Measurements from ENCODE around the gene APEH. TPM values are rescaled to one million over a fixed set of nuclear protein-coding genes. Genes with fewer than 3 reads are reported as not detected.

Gene APEH
- total and polyA plus RNA-seq, 2 of the 13 experiments (the other 11 are each of a cell fraction or from before 2014, with no cell fraction given) = 116 to 130 TPM

DNA sequence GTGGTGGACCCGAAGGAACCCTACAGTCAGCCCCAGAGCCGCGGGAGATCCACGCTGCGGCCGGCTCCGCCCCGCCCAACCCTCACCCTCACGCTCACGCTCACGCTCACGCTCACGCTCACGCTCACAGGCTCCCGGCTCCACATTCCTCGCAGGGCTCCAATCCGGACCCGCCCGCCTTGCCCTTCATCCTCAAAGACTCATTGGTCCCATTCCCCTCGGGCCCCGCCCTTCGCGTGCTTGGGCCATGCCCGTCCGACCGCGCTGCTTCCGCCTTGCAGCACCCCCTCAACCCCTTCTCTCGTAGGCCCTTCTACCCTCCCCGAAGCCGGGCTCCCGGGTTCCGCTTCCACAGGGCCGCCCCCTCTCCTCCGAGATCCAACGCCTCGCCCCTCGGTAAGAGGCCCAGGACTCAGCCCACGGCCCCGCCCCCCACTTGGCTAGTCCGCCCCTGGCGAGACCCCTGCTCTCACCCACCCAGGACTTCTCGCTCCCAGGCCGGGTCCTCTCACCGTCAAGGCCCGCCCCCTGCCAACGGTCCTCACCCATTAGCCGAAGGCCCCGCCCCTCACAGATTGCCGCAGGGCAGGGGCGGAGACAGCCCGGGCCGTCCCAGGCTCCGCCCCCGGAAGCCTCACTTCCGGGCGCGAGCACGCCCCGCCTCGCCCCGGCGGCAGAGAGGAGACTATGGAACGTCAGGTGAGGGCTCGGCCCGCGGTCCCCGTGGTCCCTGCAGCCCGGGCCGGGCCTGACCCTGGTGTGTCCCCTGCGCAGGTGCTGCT, at the start of gene APEH (continued):
- TF ChIP-seq, protein P1, sequence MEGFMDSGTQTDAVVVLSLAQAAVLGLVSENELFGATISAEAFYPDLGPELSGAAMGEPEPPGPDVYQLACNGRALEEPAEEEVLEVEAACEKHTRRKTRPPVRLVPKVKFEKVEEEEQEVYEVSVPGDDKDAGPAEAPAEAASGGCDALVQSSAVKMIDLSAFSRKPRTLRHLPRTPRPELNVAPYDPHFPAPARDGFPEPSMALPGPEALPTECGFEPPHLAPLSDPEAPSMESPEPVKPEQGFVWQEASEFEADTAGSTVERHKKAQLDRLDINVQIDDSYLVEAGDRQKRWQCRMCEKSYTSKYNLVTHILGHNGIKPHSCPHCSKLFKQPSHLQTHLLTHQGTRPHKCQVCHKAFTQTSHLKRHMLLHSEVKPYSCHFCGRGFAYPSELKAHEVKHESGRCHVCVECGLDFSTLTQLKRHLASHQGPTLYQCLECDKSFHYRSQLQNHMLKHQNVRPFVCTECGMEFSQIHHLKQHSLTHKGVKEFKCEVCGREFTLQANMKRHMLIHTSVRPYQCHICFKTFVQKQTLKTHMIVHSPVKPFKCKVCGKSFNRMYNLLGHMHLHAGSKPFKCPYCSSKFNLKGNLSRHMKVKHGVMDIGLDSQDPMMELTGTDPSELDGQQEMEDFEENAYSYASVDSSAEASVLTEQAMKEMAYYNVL (CRISPR knock-in tag; IDR thresholded peaks at IDR 0.05; ENCODE audit: borderline replicate concordance) = no peak
- TF ChIP-seq ISX (CRISPR knock-in tag; conservative IDR thresholded peaks at IDR 0.05) = no peak
- peak; percentile 74; the same call in 1 of the 2 replicates for TF ChIP-seq ZNF619 (CRISPR knock-in tag; IDR thresholded peaks at IDR 0.05)
- TF ChIP-seq ZNF282 (IDR thresholded peaks at IDR 0.05; ENCODE audit: partially characterized antibody) = no peak
- 0 out of 2 replicates have a peak, but pooled peaks have one; percentile 19 for TF ChIP-seq ARNTL (CRISPR knock-in tag; IDR thresholded peaks at IDR 0.05)
- no peak; the same call in none of the 2 replicates for TF ChIP-seq HDAC2 (CRISPR knock-in tag; IDR thresholded peaks at IDR 0.05)
- no peak for TF ChIP-seq ONECUT2 (CRISPR knock-in tag; IDR thresholded peaks at IDR 0.05)
- TF ChIP-seq U2AF2 (IDR thresholded peaks at IDR 0.05; ENCODE audit: low read depth, low read length) = no peak
- peak; percentile 25; the same call in 1 of the 2 replicates for TF ChIP-seq KMT2B (CRISPR knock-in tag; IDR thresholded peaks at IDR 0.05)
- TF ChIP-seq, protein P2, sequence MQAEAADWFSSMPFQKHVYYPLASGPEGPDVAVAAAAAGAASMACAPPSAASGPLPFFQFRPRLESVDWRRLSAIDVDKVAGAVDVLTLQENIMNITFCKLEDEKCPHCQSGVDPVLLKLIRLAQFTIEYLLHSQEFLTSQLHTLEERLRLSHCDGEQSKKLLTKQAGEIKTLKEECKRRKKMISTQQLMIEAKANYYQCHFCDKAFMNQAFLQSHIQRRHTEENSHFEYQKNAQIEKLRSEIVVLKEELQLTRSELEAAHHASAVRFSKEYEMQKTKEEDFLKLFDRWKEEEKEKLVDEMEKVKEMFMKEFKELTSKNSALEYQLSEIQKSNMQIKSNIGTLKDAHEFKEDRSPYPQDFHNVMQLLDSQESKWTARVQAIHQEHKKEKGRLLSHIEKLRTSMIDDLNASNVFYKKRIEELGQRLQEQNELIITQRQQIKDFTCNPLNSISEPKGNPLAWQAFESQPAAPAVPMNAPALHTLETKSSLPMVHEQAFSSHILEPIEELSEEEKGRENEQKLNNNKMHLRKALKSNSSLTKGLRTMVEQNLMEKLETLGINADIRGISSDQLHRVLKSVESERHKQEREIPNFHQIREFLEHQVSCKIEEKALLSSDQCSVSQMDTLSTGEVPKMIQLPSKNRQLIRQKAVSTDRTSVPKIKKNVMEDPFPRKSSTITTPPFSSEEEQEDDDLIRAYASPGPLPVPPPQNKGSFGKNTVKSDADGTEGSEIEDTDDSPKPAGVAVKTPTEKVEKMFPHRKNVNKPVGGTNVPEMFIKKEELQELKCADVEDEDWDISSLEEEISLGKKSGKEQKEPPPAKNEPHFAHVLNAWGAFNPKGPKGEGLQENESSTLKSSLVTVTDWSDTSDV (CRISPR knock-in tag; IDR thresholded peaks at IDR 0.05) = no peak; the same call in 1 of the 2 replicates
- TF ChIP-seq, protein P3, sequence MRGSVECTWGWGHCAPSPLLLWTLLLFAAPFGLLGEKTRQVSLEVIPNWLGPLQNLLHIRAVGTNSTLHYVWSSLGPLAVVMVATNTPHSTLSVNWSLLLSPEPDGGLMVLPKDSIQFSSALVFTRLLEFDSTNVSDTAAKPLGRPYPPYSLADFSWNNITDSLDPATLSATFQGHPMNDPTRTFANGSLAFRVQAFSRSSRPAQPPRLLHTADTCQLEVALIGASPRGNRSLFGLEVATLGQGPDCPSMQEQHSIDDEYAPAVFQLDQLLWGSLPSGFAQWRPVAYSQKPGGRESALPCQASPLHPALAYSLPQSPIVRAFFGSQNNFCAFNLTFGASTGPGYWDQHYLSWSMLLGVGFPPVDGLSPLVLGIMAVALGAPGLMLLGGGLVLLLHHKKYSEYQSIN (CRISPR knock-in tag; IDR thresholded peaks at IDR 0.05; ENCODE audit: borderline replicate concordance) = no peak
- TF ChIP-seq CCDC6 (CRISPR knock-in tag; IDR thresholded peaks at IDR 0.05) = peak; percentile 89
- peak; percentile 62 for TF ChIP-seq POLR2AphosphoS5 (IDR thresholded peaks at IDR 0.05; ENCODE audit: low read depth, low read length)
- TF ChIP-seq, protein P4, sequence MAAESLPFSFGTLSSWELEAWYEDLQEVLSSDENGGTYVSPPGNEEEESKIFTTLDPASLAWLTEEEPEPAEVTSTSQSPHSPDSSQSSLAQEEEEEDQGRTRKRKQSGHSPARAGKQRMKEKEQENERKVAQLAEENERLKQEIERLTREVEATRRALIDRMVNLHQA (CRISPR knock-in tag; IDR thresholded peaks at IDR 0.05) = no peak
- TF ChIP-seq, protein P5, sequence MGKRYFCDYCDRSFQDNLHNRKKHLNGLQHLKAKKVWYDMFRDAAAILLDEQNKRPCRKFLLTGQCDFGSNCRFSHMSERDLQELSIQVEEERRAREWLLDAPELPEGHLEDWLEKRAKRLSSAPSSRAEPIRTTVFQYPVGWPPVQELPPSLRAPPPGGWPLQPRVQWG (CRISPR knock-in tag; IDR thresholded peaks at IDR 0.05; ENCODE audit: borderline replicate concordance, low read depth) = no peak
- TF ChIP-seq POLR2G (IDR thresholded peaks at IDR 0.05; ENCODE audit: low read depth, low read length) = peak; percentile 54
- TF ChIP-seq, protein P6, sequence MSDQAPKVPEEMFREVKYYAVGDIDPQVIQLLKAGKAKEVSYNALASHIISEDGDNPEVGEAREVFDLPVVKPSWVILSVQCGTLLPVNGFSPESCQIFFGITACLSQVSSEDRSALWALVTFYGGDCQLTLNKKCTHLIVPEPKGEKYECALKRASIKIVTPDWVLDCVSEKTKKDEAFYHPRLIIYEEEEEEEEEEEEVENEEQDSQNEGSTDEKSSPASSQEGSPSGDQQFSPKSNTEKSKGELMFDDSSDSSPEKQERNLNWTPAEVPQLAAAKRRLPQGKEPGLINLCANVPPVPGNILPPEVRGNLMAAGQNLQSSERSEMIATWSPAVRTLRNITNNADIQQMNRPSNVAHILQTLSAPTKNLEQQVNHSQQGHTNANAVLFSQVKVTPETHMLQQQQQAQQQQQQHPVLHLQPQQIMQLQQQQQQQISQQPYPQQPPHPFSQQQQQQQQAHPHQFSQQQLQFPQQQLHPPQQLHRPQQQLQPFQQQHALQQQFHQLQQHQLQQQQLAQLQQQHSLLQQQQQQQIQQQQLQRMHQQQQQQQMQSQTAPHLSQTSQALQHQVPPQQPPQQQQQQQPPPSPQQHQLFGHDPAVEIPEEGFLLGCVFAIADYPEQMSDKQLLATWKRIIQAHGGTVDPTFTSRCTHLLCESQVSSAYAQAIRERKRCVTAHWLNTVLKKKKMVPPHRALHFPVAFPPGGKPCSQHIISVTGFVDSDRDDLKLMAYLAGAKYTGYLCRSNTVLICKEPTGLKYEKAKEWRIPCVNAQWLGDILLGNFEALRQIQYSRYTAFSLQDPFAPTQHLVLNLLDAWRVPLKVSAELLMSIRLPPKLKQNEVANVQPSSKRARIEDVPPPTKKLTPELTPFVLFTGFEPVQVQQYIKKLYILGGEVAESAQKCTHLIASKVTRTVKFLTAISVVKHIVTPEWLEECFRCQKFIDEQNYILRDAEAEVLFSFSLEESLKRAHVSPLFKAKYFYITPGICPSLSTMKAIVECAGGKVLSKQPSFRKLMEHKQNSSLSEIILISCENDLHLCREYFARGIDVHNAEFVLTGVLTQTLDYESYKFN (CRISPR knock-in tag; conservative IDR thresholded peaks at IDR 0.05) = peak; percentile 67
- TF ChIP-seq KDM5A (IDR thresholded peaks at IDR 0.05; ENCODE audit: borderline replicate concordance, low read length) = peak; percentile 61; the same call in 1 of the 2 replicates
